SK-N-SH (cell line): ENCODE measurements around the gene TAS2R42. TPM values are rescaled to one million over a fixed set of nuclear protein-coding genes. Genes with fewer than 3 reads are reported as not detected.

Experiments
- CTCF ChIA-PET: fragments of 300-600, 350-600 bp; formaldehyde crosslinking; extraction: SDS; loops from one replicate; lab custom pipeline; 2021; lab: Yijun Ruan, JAX
- POLR2A ChIA-PET: fragments of 350-600 bp; sonication (Branson Sonifier 250); formaldehyde crosslinking; extraction: SDS; loops from one replicate; lab custom pipeline; 2020; ENCODE audit warnings: antibody characterized with exemption, inconsistent platforms; lab: Yijun Ruan, JAX
- DNase-seq: peaks from one replicate; pipeline ENCODE4 v3.0.0; 2012
- H2AFZ ChIP-seq: fragments of 200-600 bp; sonication (generic); 2 replicates; pipeline ENCODE4 v1.8.1; 2016; ENCODE audit warnings: antibody characterized with exemption, mild to moderate bottlenecking, low read depth
- H3F3A ChIP-seq: fragments of 200-600 bp; sonication (generic); replicated peaks from 2 replicates; pipeline ENCODE3; 2016; ENCODE audit warnings: antibody characterized with exemption, mild to moderate bottlenecking; ENCODE audit not compliant: insufficient read depth
- H3K27ac ChIP-seq, 2 experiments: fragments of 200-500 bp in 1 of 2; fragments of 200-600 bp in 1 of 2; sonication (Bioruptor generic) in 1 of 2; sonication (generic), shearing (Covaris generic) in 1 of 2; 2 replicates each; pipeline versions ENCODE4 v1.5.1 to v1.6.1; 2014 to 2016; ENCODE audit warnings: low read depth in 2 of 2, inconsistent platforms in 1 of 2, low read length in 1 of 2, mild to moderate bottlenecking in 1 of 2, mixed read lengths in 1 of 2
- H3K27me3 ChIP-seq: fragments of 200-600 bp; sonication (generic), shearing (Covaris generic); 2 replicates; pipeline ENCODE4 v1.6.1; 2016; ENCODE audit warnings: mixed run types; ENCODE audit not compliant: insufficient read depth
- H3K36me3 ChIP-seq, 2 experiments: fragments of 200-500 bp in 1 of 2; fragments of 200-600 bp in 1 of 2; sonication (Bioruptor generic) in 1 of 2; sonication (generic) in 1 of 2; replicated peaks in 1 of 2; 2 replicates each; pipeline versions ENCODE3 to v1.5.1; 2014 to 2016; ENCODE audit warnings: low read length in 1 of 2, mild to moderate bottlenecking in 1 of 2; ENCODE audit not compliant: insufficient read depth in 2 of 2, control insufficient read depth in 1 of 2
- H3K4me1 ChIP-seq, 2 experiments: fragments of 200-500 bp in 1 of 2; fragments of 200-600 bp in 1 of 2; sonication (Bioruptor generic) in 1 of 2; sonication (generic), shearing (Covaris generic) in 1 of 2; 2 replicates each; pipeline versions ENCODE4 v1.5.1 to v1.6.1; 2014 to 2016; ENCODE audit warnings: low read depth in 1 of 2, low read length in 1 of 2, mixed run types in 1 of 2; ENCODE audit not compliant: insufficient read depth in 2 of 2, control insufficient read depth in 1 of 2
- H3K4me2 ChIP-seq: fragments of 200-600 bp; sonication (generic), shearing (Covaris generic); 2 replicates; pipeline ENCODE4 v1.6.1; 2017; ENCODE audit warnings: mixed run types
- H3K4me3 ChIP-seq, 2 experiments: fragments of 200-500 bp in 1 of 2; fragments of 200-600 bp in 1 of 2; sonication (Bioruptor generic) in 1 of 2; sonication (generic), shearing (Covaris generic) in 1 of 2; 2 replicates each; pipeline versions ENCODE4 v1.5.1 to v1.8.1; 2014 to 2016; ENCODE audit warnings: low read depth in 2 of 2, inconsistent platforms in 1 of 2, low read length in 1 of 2, mild to moderate bottlenecking in 1 of 2, mixed read lengths in 1 of 2, moderate library complexity in 1 of 2
- H3K79me2 ChIP-seq: fragments of 200-600 bp; sonication (generic); 2 replicates; pipeline ENCODE4 v1.8.1; 2017; ENCODE audit warnings: mild to moderate bottlenecking; ENCODE audit not compliant: insufficient read depth
- H3K9ac ChIP-seq: fragments of 200-600 bp; sonication (generic); 2 replicates; pipeline ENCODE4 v1.6.1; 2017; ENCODE audit warnings: mixed run types
- H3K9me2 ChIP-seq: fragments of 200-600 bp; sonication (generic); 2 replicates; pipeline ENCODE4 v1.6.1; 2017; ENCODE audit warnings: mixed run types
- H3K9me3 ChIP-seq: fragments of 200-600 bp; sonication (generic); 2 replicates; pipeline ENCODE4 v1.6.1; 2017; ENCODE audit warnings: mixed run types, mild to moderate bottlenecking, moderate library complexity
- H4K20me1 ChIP-seq: fragments of 200-600 bp; sonication (generic); 2 replicates; pipeline ENCODE4 v1.6.1; 2017; ENCODE audit warnings: mild to moderate bottlenecking, mixed run types; ENCODE audit not compliant: insufficient read depth
- CHD2 ChIP-seq: fragments of 150-350 bp; IDR thresholded peaks from 2 replicates; pipeline ENCODE4 v1.6.1; 2018; ENCODE audit warnings: low read length; ENCODE audit not compliant: partially characterized antibody
- EZH2phosphoT487 ChIP-seq: fragments of 200-600 bp; sonication (generic); IDR thresholded peaks from 2 replicates; pipeline ENCODE4 v1.6.1; 2017; ENCODE audit warnings: low read depth, mixed run types, mild to moderate bottlenecking, antibody characterized with exemption, moderate library complexity, borderline replicate concordance
- FOXJ3 ChIP-seq: sonication (generic); formaldehyde crosslinking; IDR thresholded peaks from 2 replicates; pipeline ENCODE4 v1.5.1; 2020; ENCODE audit warnings: mild to moderate bottlenecking, missing genetic modification reagents
- GATA2 ChIP-seq: sonication (generic); formaldehyde crosslinking; IDR thresholded peaks from 2 replicates; pipeline ENCODE4 v1.5.0; 2020; ENCODE audit warnings: mild to moderate bottlenecking, missing genetic modification reagents
- MXI1 ChIP-seq: IDR thresholded peaks from 2 replicates; pipeline ENCODE4 v1.6.1; 2012; ENCODE audit warnings: mild to moderate bottlenecking, low read depth, low read length, improper control_type of control experiment
- NFIC ChIP-seq: IDR thresholded peaks from 2 replicates; pipeline ENCODE4 v1.4.0; 2012; ENCODE audit warnings: borderline replicate concordance
- POLR2AphosphoS5 ChIP-seq: IDR thresholded peaks from 2 replicates; pipeline ENCODE4 v1.6.1; 2012; ENCODE audit warnings: low read depth, low read length
- RAD21 ChIP-seq: IDR thresholded peaks from 2 replicates; pipeline ENCODE4 v1.6.1; 2012; ENCODE audit warnings: mild to moderate bottlenecking, low read length
- TCF12 ChIP-seq: IDR thresholded peaks from 2 replicates; pipeline ENCODE4 v1.4.0; 2012
- TEAD4 ChIP-seq: IDR thresholded peaks from 2 replicates; pipeline ENCODE4 v1.4.0; 2012; ENCODE audit warnings: mild to moderate bottlenecking, borderline replicate concordance; ENCODE audit not compliant: insufficient read depth
- YY1 ChIP-seq: IDR thresholded peaks from 2 replicates; pipeline ENCODE4 v1.4.0; 2012; ENCODE audit warnings: low read depth, mild to moderate bottlenecking
- WGBS: methylation state at CpG from one replicate; pipeline ENCODE4 v1.1.6; 2017; ENCODE audit warnings: low lambda C conversion rate; 5-methylcytosine and 5-hydroxymethylcytosine counted together
- polyA plus RNA-seq, 3 experiments: library from polyadenylated mRNA; depleted of rRNA; stranded (reverse); fragments of >200 nt; gene quantifications; 2 replicates each; pipeline ENCODE4 v1.2.3, GENCODE V29; 2012
- TF ChIP-seq, protein P1 (sequence below): IDR thresholded peaks from 2 replicates; pipeline ENCODE4 v1.4.0; 2012; ENCODE audit warnings: low read depth
- TF ChIP-seq, protein P2 (sequence below): IDR thresholded peaks from 2 replicates; pipeline ENCODE4 v1.4.0; 2012; ENCODE audit warnings: low read depth, borderline replicate concordance

TAS2R42 gene
- polyA plus RNA-seq, 1 of the 3 experiments (the other 2 are of a cell fraction), result not detected

DNA sequence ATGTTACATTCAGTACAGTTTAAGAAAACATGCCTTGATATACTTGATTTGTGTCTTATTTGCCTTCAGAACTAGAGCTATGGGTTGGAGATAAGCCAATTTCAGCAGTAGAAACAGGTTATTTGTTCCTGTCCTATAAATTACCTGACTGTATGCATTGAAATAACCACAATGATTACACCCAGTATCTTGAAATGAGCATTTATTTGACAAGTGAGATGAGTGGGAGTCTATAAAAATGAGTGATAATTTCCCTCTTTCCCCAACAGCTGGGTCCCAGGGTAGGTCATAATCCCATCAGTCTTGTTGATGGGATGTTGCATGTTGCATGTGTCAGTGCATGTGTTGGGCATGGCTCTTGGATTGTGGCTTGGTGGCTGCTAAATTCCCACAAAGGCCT is 3.7 kb downstream of the TAS2R42 start:
- no peak overlapping the region for H3K4me3 ChIP-seq
- no peaks in the 10 kb centered on the region for H3K9me2 ChIP-seq
- no peak overlapping the region for H2AFZ ChIP-seq
- no peaks in the 10 kb centered on the region; the same call in 1 of the 2 replicates for H3K79me2 ChIP-seq
- H3K9me3 ChIP-seq, result no peaks in the 10 kb centered on the region
- no peaks in the 10 kb centered on the region for H3K27me3 ChIP-seq
- CTCF ChIA-PET, result interaction anchor here (1.1 kb wide), 1 partner anchor 9 kb away, joined by 4 read pairs; no protein-coding TSS in a partner anchor
- no peak for DNase-seq
- TF ChIP-seq POLR2AphosphoS5, result no peak
- TF ChIP-seq, protein P1, sequence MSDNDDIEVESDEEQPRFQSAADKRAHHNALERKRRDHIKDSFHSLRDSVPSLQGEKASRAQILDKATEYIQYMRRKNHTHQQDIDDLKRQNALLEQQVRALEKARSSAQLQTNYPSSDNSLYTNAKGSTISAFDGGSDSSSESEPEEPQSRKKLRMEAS, result no peak
- peaks cover 4% of the 10 kb centered on the region for H3F3A ChIP-seq
- no peaks in the 10 kb centered on the region for H3K36me3 ChIP-seq
- H3K27ac ChIP-seq, result no peak overlapping the region
- no peaks in the 10 kb centered on the region; a peak in 1 of 4 replicates for H3K4me1 ChIP-seq
- no peak overlapping the region for H3K4me2 ChIP-seq
- POLR2A ChIA-PET, result no interaction called here
- H4K20me1 ChIP-seq, result no peaks in the 10 kb centered on the region
- H3K9ac ChIP-seq, result no peak overlapping the region

DNA sequence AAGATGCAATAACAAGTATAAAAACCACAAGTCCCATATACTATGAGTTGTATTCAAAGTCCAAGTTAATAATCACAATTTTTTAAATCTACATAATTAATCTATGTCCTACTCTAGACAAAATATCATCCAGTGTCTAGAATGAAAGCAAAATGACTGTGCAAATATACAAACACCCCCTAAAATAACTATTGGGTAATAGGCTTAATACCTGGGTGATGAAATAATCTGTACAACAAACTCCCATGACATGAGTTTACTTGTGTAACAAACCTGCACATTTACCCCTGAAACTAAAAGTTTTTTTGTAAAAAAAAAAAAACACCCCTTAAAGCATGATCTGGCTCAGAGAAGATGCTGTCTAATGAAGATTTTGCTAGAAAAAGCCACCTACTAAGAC is 4.2 kb downstream of the TAS2R42 start:
- peaks cover 4% of the 10 kb centered on the region for H3F3A ChIP-seq
- no peak for DNase-seq
- ChIA-PET POLR2A (no interaction called here), CTCF (no interaction called here)
- no peaks in the 10 kb centered on the region for H3K27me3 ChIP-seq
- no peaks in the 10 kb centered on the region; a peak in 1 of 4 replicates for H3K4me1 ChIP-seq
- H3K9ac ChIP-seq, result no peak overlapping the region
- no peaks in the 10 kb centered on the region for H3K36me3 ChIP-seq
- no peaks in the 10 kb centered on the region; the same call in 1 of the 2 replicates for H3K79me2 ChIP-seq
- H4K20me1 ChIP-seq, result no peaks in the 10 kb centered on the region
- TF ChIP-seq EZH2phosphoT487, result no peak
- no peak for TF ChIP-seq POLR2AphosphoS5
- TF ChIP-seq, protein P1, result no peak
- TF ChIP-seq, protein P2, sequence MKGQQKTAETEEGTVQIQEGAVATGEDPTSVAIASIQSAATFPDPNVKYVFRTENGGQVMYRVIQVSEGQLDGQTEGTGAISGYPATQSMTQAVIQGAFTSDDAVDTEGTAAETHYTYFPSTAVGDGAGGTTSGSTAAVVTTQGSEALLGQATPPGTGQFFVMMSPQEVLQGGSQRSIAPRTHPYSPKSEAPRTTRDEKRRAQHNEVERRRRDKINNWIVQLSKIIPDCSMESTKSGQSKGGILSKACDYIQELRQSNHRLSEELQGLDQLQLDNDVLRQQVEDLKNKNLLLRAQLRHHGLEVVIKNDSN, result no peak
- TF ChIP-seq MXI1, result no peak
- TF ChIP-seq CHD2, result no peak
- no peak for TF ChIP-seq YY1
- TF ChIP-seq GATA2, result no peak
- no peak for TF ChIP-seq NFIC
- no peak overlapping the region for H3K4me2 ChIP-seq
- no peak overlapping the region for H3K4me3 ChIP-seq
- no peak overlapping the region for H2AFZ ChIP-seq
- H3K9me2 ChIP-seq, result no peaks in the 10 kb centered on the region
- no peak overlapping the region for H3K27ac ChIP-seq
- H3K9me3 ChIP-seq, result no peaks in the 10 kb centered on the region

DNA sequence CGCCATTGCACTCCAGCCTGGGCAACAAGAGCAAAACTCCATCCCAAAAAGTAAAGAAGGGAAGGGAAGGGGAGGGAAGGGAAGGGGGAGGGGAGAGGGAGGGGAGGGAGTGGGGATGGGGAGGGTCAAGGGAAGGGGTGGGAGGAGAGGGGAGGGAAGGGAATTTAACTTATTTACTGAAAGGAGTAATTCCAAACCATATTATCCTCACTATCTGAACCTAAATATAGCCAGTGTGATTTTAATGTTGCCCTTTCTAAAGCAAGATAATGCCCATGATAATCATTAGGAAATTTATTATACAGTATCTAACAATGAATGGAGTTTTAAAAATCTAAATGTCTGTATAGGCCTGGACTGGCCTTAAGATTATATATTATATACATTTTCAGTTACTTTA is 8.5 kb downstream of the TAS2R42 start:
- 100% methylated on average over 1 of the region's 1 CpG for WGBS

More for the DNA sequence above, 8.5 kb downstream of the TAS2R42 start:
- Histone ChIP-seq H4K20me1 (no peaks in the 10 kb centered on the region), H2AFZ (no peak overlapping the region), H3K9me3 (no peaks in the 10 kb centered on the region), H3K4me2 (no peak overlapping the region), H3F3A (peaks cover 4% of the 10 kb centered on the region), H3K27me3 (no peaks in the 10 kb centered on the region), H3K27ac (no peak overlapping the region), H3K79me2 (peaks cover 28% of the 10 kb centered on the region), H3K9me2 (no peaks in the 10 kb centered on the region), H3K4me3 (no peak overlapping the region), H3K36me3 (peaks cover 0 to 10% of the 10 kb centered on the region in 2 experiments), H3K9ac (no peak overlapping the region), H3K4me1 (peaks cover 0 to 3% of the 10 kb centered on the region in 2 experiments; a peak in 3 of 4 replicates)
- no peak for DNase-seq
- TF ChIP-seq EZH2phosphoT487, result no peak
- TF ChIP-seq FOXJ3 (CRISPR knock-in tag), result no peak
- TF ChIP-seq TEAD4, result no peak
- TF ChIP-seq TCF12, result no peak
- no peak for TF ChIP-seq RAD21
- POLR2A ChIA-PET, result no interaction called here
- CTCF ChIA-PET, result no interaction called here
